HEK293T (cell line): ENCODE results near the gene MYBL2.

Experiments used
- CTCF ChIA-PET: fragments of 350-600 bp; formaldehyde crosslinking; extraction: SDS; loops from one replicate; lab custom pipeline; 2021; ENCODE audit warnings: antibody characterized with exemption, inconsistent platforms; lab: Yijun Ruan, JAX
- POLR2A ChIA-PET: fragments of 350-600 bp; formaldehyde crosslinking; extraction: SDS; loops from one replicate; lab custom pipeline; 2020; ENCODE audit warnings: antibody characterized with exemption, inconsistent platforms; lab: Yijun Ruan, JAX
- DNase-seq: peaks from one replicate; pipeline ENCODE4 v3.0.0; 2012; ENCODE audit warnings: mixed read lengths; ENCODE audit errors: extremely low spot score
- ARNT ChIP-seq: fragments of 450-650 bp; IDR thresholded peaks from 2 replicates; pipeline ENCODE4 v1.6.1; 2017; ENCODE audit warnings: mild to moderate bottlenecking
- BHLHE40 ChIP-seq: fragments of 450-650 bp; IDR thresholded peaks from 2 replicates; pipeline ENCODE4 v1.6.1; 2016; ENCODE audit warnings: mild to moderate bottlenecking, moderate library complexity, borderline replicate concordance
- CTBP1 ChIP-seq: fragments of 450-650 bp; IDR thresholded peaks from 2 replicates; pipeline ENCODE4 v1.6.1; 2016; ENCODE audit warnings: borderline replicate concordance
- ELF4 ChIP-seq: fragments of 450-650 bp; IDR thresholded peaks from 2 replicates; pipeline ENCODE4 v1.6.1; 2017; ENCODE audit warnings: antibody characterized with exemption
- FOXA1 ChIP-seq: fragments of 450-650 bp; IDR thresholded peaks from 2 replicates; pipeline ENCODE4 v1.6.1; 2016; ENCODE audit warnings: mild to moderate bottlenecking
- FOXK2 ChIP-seq: fragments of 450-650 bp; IDR thresholded peaks from 2 replicates; pipeline ENCODE4 v1.6.1; 2016; ENCODE audit warnings: mild to moderate bottlenecking
- FOXM1 ChIP-seq: fragments of 450-650 bp; IDR thresholded peaks from 2 replicates; pipeline ENCODE4 v1.6.1; 2017; ENCODE audit warnings: mild to moderate bottlenecking, borderline replicate concordance
- HDGF ChIP-seq: fragments of 450-650 bp; IDR thresholded peaks from 2 replicates; pipeline ENCODE4 v1.6.1; 2017; ENCODE audit warnings: antibody characterized with exemption, borderline replicate concordance
- L3MBTL2 ChIP-seq: fragments of 450-650 bp; conservative IDR thresholded peaks from 2 replicates; pipeline ENCODE4 v1.6.1; 2016; ENCODE audit warnings: mild to moderate bottlenecking
- LEF1 ChIP-seq: fragments of 450-650 bp; IDR thresholded peaks from 2 replicates; pipeline ENCODE4 v1.6.1; 2017; ENCODE audit warnings: mild to moderate bottlenecking, borderline replicate concordance
- NFRKB ChIP-seq: fragments of 450-650 bp; IDR thresholded peaks from 2 replicates; pipeline ENCODE4 v1.6.1; 2016; ENCODE audit warnings: mild to moderate bottlenecking, moderate library complexity
- PKNOX1 ChIP-seq: fragments of 450-650 bp; IDR thresholded peaks from 2 replicates; pipeline ENCODE4 v1.6.1; 2016
- SP1 ChIP-seq: fragments of 450-650 bp; IDR thresholded peaks from 2 replicates; pipeline ENCODE4 v1.6.1; 2017
- SUZ12 ChIP-seq: fragments of 450-650 bp; IDR thresholded peaks from 2 replicates; pipeline ENCODE4 v1.6.1; 2016; ENCODE audit warnings: mild to moderate bottlenecking
- TARDBP ChIP-seq: fragments of 450-650 bp; IDR thresholded peaks from 2 replicates; pipeline ENCODE4 v1.6.1; 2016
- ZNF384 ChIP-seq: fragments of 450-650 bp; IDR thresholded peaks from 2 replicates; pipeline ENCODE4 v1.6.1; 2016

Gene MYBL2

GRCh38 chr20:43681991-43682410 lies 15.1 kb downstream of the MYBL2 start:
- POLR2A ChIA-PET: no interaction called here
- CTCF ChIA-PET: no interaction called here
- no peak for TF ChIP-seq L3MBTL2
- TF ChIP-seq FOXA1: no peak
- TF ChIP-seq SUZ12: no peak
- DNase-seq: no peak

GRCh38 chr20:43682446-43682845 lies 15.5 kb downstream of the MYBL2 start:
- no peak for TF ChIP-seq ARNT
- no peak for TF ChIP-seq PKNOX1
- no peak for TF ChIP-seq HDGF
- no peak for TF ChIP-seq ELF4
- no peak for TF ChIP-seq FOXM1
- TF ChIP-seq SP1: no peak
- DNase-seq: no peak
- POLR2A ChIA-PET: no interaction called here
- CTCF ChIA-PET: no interaction called here

- DNase-seq: no peak
- TF ChIP-seq CTBP1: no peak
- TF ChIP-seq FOXM1: no peak
- no peak for TF ChIP-seq FOXK2
- no peak for TF ChIP-seq SUZ12
- POLR2A ChIA-PET: interaction anchor here (1.0 kb wide), 1 partner anchor 19 kb away, joined by 3 read pairs; no protein-coding TSS in a partner anchor
- CTCF ChIA-PET: no interaction called here
Measured at GRCh38 chr20:43686820-43687219, 19.9 kb downstream of the MYBL2 start.

GRCh38 chr20:43689165-43689564 lies 22.3 kb downstream of the MYBL2 start:
- CTCF ChIA-PET: interaction anchor here (0.6 to 1.1 kb wide), 2 partner anchors 129 to 151 kb away, joined by 3 to 5 read pairs; no protein-coding TSS in a partner anchor
- POLR2A ChIA-PET: interaction anchor here (1.1 to 1.2 kb wide), 2 partner anchors 22 to 232 kb away, joined by 3 read pairs; partner anchors contain the start of gene SRSF6
- no peak for TF ChIP-seq L3MBTL2
- no peak for TF ChIP-seq FOXA1
- no peak for TF ChIP-seq LEF1
- no peak for TF ChIP-seq TARDBP
- TF ChIP-seq SP1: no peak
- TF ChIP-seq PKNOX1: no peak
- TF ChIP-seq BHLHE40: no peak
- TF ChIP-seq ELF4: no peak
- TF ChIP-seq NFRKB: no peak
- TF ChIP-seq FOXM1: no peak
- no peak for TF ChIP-seq HDGF
- no peak for TF ChIP-seq FOXK2
- no peak for TF ChIP-seq CTBP1
- no peak for TF ChIP-seq SUZ12
- no peak for TF ChIP-seq ARNT
- no peak for TF ChIP-seq ZNF384
- DNase-seq: no peak

- ChIA-PET POLR2A (no interaction called here), CTCF (interaction anchor here (1.1 kb wide), 1 partner anchor 13 kb away, joined by 4 read pairs; no protein-coding TSS in a partner anchor)
- no peak for TF ChIP-seq ZNF384
- TF ChIP-seq CTBP1: no peak
- TF ChIP-seq ELF4: no peak
- no peak for TF ChIP-seq BHLHE40
- TF ChIP-seq NFRKB: no peak
- TF ChIP-seq SUZ12: no peak
- TF ChIP-seq FOXM1: no peak
- no peak for TF ChIP-seq LEF1
- TF ChIP-seq L3MBTL2: no peak
- no peak for TF ChIP-seq HDGF
- TF ChIP-seq TARDBP: no peak
- TF ChIP-seq ARNT: no peak
- TF ChIP-seq PKNOX1: no peak
- TF ChIP-seq FOXK2: no peak
- TF ChIP-seq FOXA1: no peak
- DNase-seq: no peak
Measured at GRCh38 chr20:43690943-43691598, 24.2 kb downstream of the MYBL2 start.

GRCh38 chr20:43691928-43692524 lies 25.1 kb downstream of the MYBL2 start:
- ChIA-PET POLR2A (interaction anchor here (0.6 to 0.7 kb wide), 2 partner anchors 25 to 107 kb away, joined by 3 to 4 read pairs; no protein-coding TSS in a partner anchor), CTCF (interaction anchor here (1.0 to 1.1 kb wide), 2 partner anchors 12 to 154 kb away, joined by 4 to 7 read pairs; no protein-coding TSS in a partner anchor)
- TF ChIP-seq NFRKB (no peak), TARDBP (no peak), FOXM1 (no peak), FOXA1 (no peak), ARNT (no peak), L3MBTL2 (no peak), BHLHE40 (no peak), ZNF384 (no peak), ELF4 (no peak), SP1 (no peak), FOXK2 (no peak), HDGF (no peak), CTBP1 (no peak), SUZ12 (no peak), LEF1 (no peak), PKNOX1 (no peak)
- peak; percentile 56 for DNase-seq
